ACC112 (cell line): ENCODE data around the gene SLC35F4.

Experiments
- H2AFZ ChIP-seq: fragments of 200-600 bp; sonication (generic); one replicate; pipeline ENCODE4 v1.6.0; 2017; ENCODE audit warnings: antibody characterized with exemption, low read length; ENCODE audit not compliant: unreplicated experiment
- H3K27ac ChIP-seq: fragments of 200-600 bp; sonication (generic); 2 replicates; pipeline ENCODE4 v1.5.1; 2014; ENCODE audit warnings: low read depth, mild to moderate bottlenecking, antibody characterized with exemption, low read length, moderate library complexity
- H3K27me3 ChIP-seq: fragments of 200-600 bp; sonication (generic); 2 replicates; pipeline ENCODE4 v1.6.1; 2014; ENCODE audit warnings: mild to moderate bottlenecking, antibody characterized with exemption, low read length, moderate library complexity, mixed read lengths; ENCODE audit not compliant: insufficient read depth
- H3K36me3 ChIP-seq: fragments of 200-600 bp; sonication (generic); 2 replicates; pipeline ENCODE4 v1.6.1; 2016; ENCODE audit warnings: mild to moderate bottlenecking, antibody characterized with exemption, low read length, moderate library complexity, mixed read lengths; ENCODE audit not compliant: insufficient read depth
- H3K4me1 ChIP-seq: fragments of 200-600 bp; sonication (generic); one replicate; pipeline ENCODE4 v1.6.1; 2016; ENCODE audit warnings: low read length, mixed read lengths; ENCODE audit not compliant: insufficient read depth, unreplicated experiment, control insufficient read depth
- H3K4me3 ChIP-seq: fragments of 200-600 bp; sonication (generic); 2 replicates; pipeline ENCODE4 v1.5.1; 2014; ENCODE audit warnings: mild to moderate bottlenecking, low read depth, low read length
- H3K79me2 ChIP-seq: fragments of 200-600 bp; sonication (generic); one replicate; pipeline ENCODE4 v1.6.0; 2016; ENCODE audit warnings: low read length; ENCODE audit not compliant: control insufficient read depth, unreplicated experiment, insufficient read depth

Gene SLC35F4

GRCh38 chr14:57865403-57866198 is at the start of gene SLC35F4:
TSS of gene SLC35F4 (minus strand) at chr14:57866092.
- Histone ChIP-seq H3K27ac (no peak within 1 kb of the TSS), H2AFZ (no peak within 1 kb of the TSS), H3K4me1 (no peaks in the 10 kb centered on the region), H3K36me3 (no peaks in the 10 kb centered on the region), H3K27me3 (peaks cover 67% of the 10 kb centered on the region), H3K79me2 (no peaks in the 10 kb centered on the region), H3K4me3 (peak within 1 kb of the TSS; percentile 44)

GRCh38 chr14:57909626-57910025 is 43.7 kb upstream of the SLC35F4 start:
- Histone ChIP-seq H2AFZ (no peak overlapping the region), H3K4me1 (no peaks in the 10 kb centered on the region), H3K79me2 (no peaks in the 10 kb centered on the region), H3K27me3 (peaks cover 33% of the 10 kb centered on the region), H3K36me3 (no peaks in the 10 kb centered on the region), H3K27ac (no peak overlapping the region), H3K4me3 (no peak overlapping the region)

GRCh38 chr14:57903954-57904353 is 38.1 kb upstream of the SLC35F4 start:
- Histone ChIP-seq H3K27ac (no peak overlapping the region), H3K27me3 (peaks cover 32% of the 10 kb centered on the region)

DNA sequence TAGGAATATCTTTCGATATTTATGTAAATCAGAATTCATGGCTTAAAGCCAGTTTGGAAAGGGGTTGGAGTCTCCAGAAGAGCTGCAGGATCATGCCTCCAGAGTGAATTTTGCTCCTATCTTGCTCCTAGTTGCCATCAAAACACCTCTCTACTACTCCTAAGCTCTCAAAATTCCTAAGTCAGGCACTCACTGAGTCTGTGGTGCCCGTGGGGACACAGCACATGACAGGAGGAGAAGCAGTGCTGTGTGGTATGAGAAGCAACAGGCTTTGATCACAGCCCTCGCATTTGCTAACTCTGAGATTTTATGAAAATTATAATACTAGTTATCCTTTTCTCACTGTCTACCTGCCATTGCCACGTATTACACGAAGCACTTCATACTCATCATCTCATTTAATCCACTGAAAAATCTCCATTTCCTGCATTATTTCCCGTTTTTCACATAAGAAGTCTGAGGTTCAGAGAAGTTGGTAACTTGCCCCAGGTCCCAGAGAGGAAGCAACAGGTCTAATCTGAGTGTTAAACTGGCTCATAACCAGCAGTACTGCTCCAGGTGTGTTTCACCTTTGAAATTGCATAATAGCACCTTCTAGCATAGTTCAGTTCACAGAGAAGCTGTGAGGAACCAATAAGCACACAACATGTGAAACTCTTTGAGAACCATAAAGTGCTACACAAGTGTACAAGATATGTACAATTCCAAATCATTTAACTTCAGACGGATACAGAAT is 33.1 kb upstream of the SLC35F4 start:
- H3K27ac ChIP-seq = no peak overlapping the region
- no peak overlapping the region for H2AFZ ChIP-seq
- H3K27me3 ChIP-seq = peaks cover 64% of the 10 kb centered on the region
- no peaks in the 10 kb centered on the region for H3K79me2 ChIP-seq
- H3K4me3 ChIP-seq = no peak overlapping the region
- H3K36me3 ChIP-seq = no peaks in the 10 kb centered on the region
- H3K4me1 ChIP-seq = no peaks in the 10 kb centered on the region

More at GRCh38 chr14:57903954-57904353, 38.1 kb upstream of the SLC35F4 start:
- no peak overlapping the region for H2AFZ ChIP-seq
- H3K4me3 ChIP-seq = no peak overlapping the region
- H3K4me1 ChIP-seq = no peaks in the 10 kb centered on the region
- H3K36me3 ChIP-seq = no peaks in the 10 kb centered on the region
- no peaks in the 10 kb centered on the region for H3K79me2 ChIP-seq

DNA sequence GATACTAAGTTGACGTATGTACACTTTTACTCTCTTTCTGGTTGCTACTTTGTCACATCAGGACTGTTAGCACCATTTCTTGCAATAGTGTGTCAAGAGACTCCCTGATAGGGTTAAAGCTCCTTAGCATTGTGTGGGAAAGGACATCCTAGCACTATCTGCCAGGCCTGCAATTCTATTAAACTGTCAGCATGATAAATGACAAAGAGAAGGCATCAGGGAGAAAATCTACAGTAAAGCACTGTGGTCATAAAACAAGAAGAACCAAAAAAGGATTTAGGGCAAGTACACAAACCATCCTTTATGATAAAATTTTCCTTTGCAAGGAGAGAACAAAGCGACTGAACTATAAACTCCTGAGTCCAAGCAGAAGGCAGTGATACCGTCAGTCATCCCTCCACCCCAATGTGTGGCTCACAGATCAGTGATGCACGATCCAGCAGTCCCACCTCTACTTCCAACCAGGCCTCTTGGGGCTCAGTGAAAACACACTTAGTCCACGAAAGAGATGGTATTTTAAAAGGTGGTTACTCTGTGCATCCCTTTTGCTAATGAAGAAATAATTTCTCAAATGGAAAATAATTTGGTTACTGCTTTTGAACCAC is 31.4 kb upstream of the SLC35F4 start:
- no peak overlapping the region for H3K27ac ChIP-seq
- H3K79me2 ChIP-seq = no peaks in the 10 kb centered on the region
- peaks cover 72% of the 10 kb centered on the region for H3K27me3 ChIP-seq
- no peaks in the 10 kb centered on the region for H3K36me3 ChIP-seq
- H2AFZ ChIP-seq = no peak overlapping the region
- no peak overlapping the region for H3K4me3 ChIP-seq
- no peaks in the 10 kb centered on the region for H3K4me1 ChIP-seq

DNA sequence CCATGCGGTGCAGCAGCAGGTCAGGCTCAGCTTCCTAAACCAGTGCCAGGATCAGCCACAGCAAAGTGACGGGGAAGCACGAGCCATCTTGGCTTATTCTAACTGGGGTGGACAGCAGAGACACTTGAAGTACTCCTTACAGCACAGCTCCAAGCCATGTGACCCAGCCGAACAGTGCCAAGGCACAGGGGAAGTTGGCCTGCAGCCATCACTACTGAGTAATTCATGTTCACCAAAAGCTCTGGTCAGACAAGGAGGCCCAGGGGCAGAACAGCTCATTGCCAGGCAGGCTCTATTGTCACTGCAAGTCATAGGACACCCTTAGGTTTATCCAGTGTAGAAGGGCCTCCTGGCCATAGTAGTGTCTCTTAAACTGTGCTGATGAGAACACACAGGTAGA is 23.4 kb upstream of the SLC35F4 start:
- no peak overlapping the region for H3K4me3 ChIP-seq
- no peaks in the 10 kb centered on the region for H3K79me2 ChIP-seq
- H2AFZ ChIP-seq = no peak overlapping the region
- no peaks in the 10 kb centered on the region for H3K4me1 ChIP-seq
- H3K36me3 ChIP-seq = no peaks in the 10 kb centered on the region
- no peak overlapping the region for H3K27ac ChIP-seq
- H3K27me3 ChIP-seq = peaks cover 50% of the 10 kb centered on the region

GRCh38 chr14:57884175-57884574 is 18.3 kb upstream of the SLC35F4 start:
- Histone ChIP-seq H3K36me3 (no peaks in the 10 kb centered on the region), H3K27me3 (peaks cover 72% of the 10 kb centered on the region), H3K79me2 (no peaks in the 10 kb centered on the region), H3K27ac (no peak overlapping the region), H3K4me1 (no peaks in the 10 kb centered on the region), H3K4me3 (no peak overlapping the region), H2AFZ (no peak overlapping the region)

- H3K27me3 ChIP-seq = peaks cover 79% of the 10 kb centered on the region
Observed at GRCh38 chr14:57883061-57883460, 17.2 kb upstream of the SLC35F4 start.

GRCh38 chr14:57879516-57879915 is 13.6 kb upstream of the SLC35F4 start:
- H3K4me3 ChIP-seq = no peak overlapping the region
- no peaks in the 10 kb centered on the region for H3K36me3 ChIP-seq
- no peaks in the 10 kb centered on the region for H3K4me1 ChIP-seq
- no peak overlapping the region for H2AFZ ChIP-seq
- H3K79me2 ChIP-seq = no peaks in the 10 kb centered on the region
- peaks cover 69% of the 10 kb centered on the region for H3K27me3 ChIP-seq
- H3K27ac ChIP-seq = no peak overlapping the region

More at GRCh38 chr14:57883061-57883460, 17.2 kb upstream of the SLC35F4 start:
- Histone ChIP-seq H3K79me2 (no peaks in the 10 kb centered on the region), H3K4me3 (no peak overlapping the region), H3K27ac (no peak overlapping the region), H3K4me1 (no peaks in the 10 kb centered on the region), H2AFZ (no peak overlapping the region), H3K36me3 (no peaks in the 10 kb centered on the region)

GRCh38 chr14:57875985-57876384 is 10.1 kb upstream of the SLC35F4 start:
- Histone ChIP-seq H3K27ac (no peak overlapping the region), H3K27me3 (peaks cover 67% of the 10 kb centered on the region), H3K36me3 (no peaks in the 10 kb centered on the region), H2AFZ (no peak overlapping the region), H3K4me3 (no peak overlapping the region), H3K4me1 (no peaks in the 10 kb centered on the region), H3K79me2 (no peaks in the 10 kb centered on the region)
